H1 (cell line): ENCODE data around the gene BRD7. TPM values are rescaled to one million over a fixed set of nuclear protein-coding genes. Genes with fewer than 3 reads are reported as not detected.

Experiments
- CTCF ChIA-PET: fragments of 300-600 bp; sonication (Branson Sonifier 250); formaldehyde crosslinking; loops from one replicate; lab custom pipeline; 2021; ENCODE audit not compliant: partially characterized antibody; lab: Charles Lee
- POLR2A ChIA-PET: fragments of 300-600 bp; sonication (Branson Sonifier 250); formaldehyde crosslinking; loops from one replicate; lab custom pipeline; 2021; ENCODE audit warnings: inconsistent platforms; ENCODE audit not compliant: partially characterized antibody; lab: Charles Lee
- DNase-seq, 2 experiments: peaks; one replicate each; pipeline versions ENCODE4 v3.0.0 to v3.0.0-alpha.2; 2010 to 2022; ENCODE audit warnings: low spot score in 2 of 2, low read depth in 1 of 2, mixed read lengths in 1 of 2
- FAIRE-seq: peaks from 2 replicates; lab custom pipeline; 2011; peaks lifted over from hg19 to GRCh38; lab: Jason Lieb, UNC
- H2AFZ ChIP-seq: 2 replicates; pipeline ENCODE4 v1.8.1; 2012; ENCODE audit warnings: low read length, inconsistent platforms
- H2AK5ac ChIP-seq: 2 replicates; pipeline ENCODE4 v1.6.1; 2013; ENCODE audit warnings: low read depth, low read length
- H2BK120ac ChIP-seq: replicated peaks from 2 replicates; pipeline ENCODE3; 2013; ENCODE audit warnings: low read depth, low read length, inconsistent platforms
- H2BK12ac ChIP-seq: 2 replicates; pipeline ENCODE4 v1.6.1; 2013; ENCODE audit warnings: low read depth, low read length
- H2BK15ac ChIP-seq: 2 replicates; pipeline ENCODE4 v1.6.1; 2013; ENCODE audit warnings: low read length
- H2BK20ac ChIP-seq: 2 replicates; pipeline ENCODE4 v1.6.1; 2013; ENCODE audit warnings: low read length
- H2BK5ac ChIP-seq: 2 replicates; pipeline ENCODE4 v1.6.1; 2013; ENCODE audit warnings: low read depth, low read length
- H3K14ac ChIP-seq: 2 replicates; pipeline ENCODE4 v1.6.1; 2013; ENCODE audit warnings: inconsistent platforms; ENCODE audit not compliant: insufficient read length
- H3K18ac ChIP-seq: 2 replicates; pipeline ENCODE4 v1.6.1; 2013; ENCODE audit warnings: low read length; ENCODE audit errors: extremely low read depth
- H3K23ac ChIP-seq: 2 replicates; pipeline ENCODE4 v1.6.1; 2013; ENCODE audit warnings: inconsistent platforms; ENCODE audit not compliant: insufficient read length
- H3K23me2 ChIP-seq: 2 replicates; pipeline ENCODE4 v1.6.1; 2013; ENCODE audit warnings: low read depth, low read length
- H3K27ac ChIP-seq: 2 replicates; pipeline ENCODE4 v1.6.1; 2011; ENCODE audit warnings: low read depth, low read length, inconsistent platforms
- H3K27me3 ChIP-seq, 4 experiments: replicated peaks in 1 of 4; 1 replicate in 1 of 4; 2 replicates in 3 of 4; pipeline versions ENCODE4 v1.6.1 to v1.8.1; 2011 to 2013; ENCODE audit warnings: low read length in 3 of 4, mild to moderate bottlenecking in 3 of 4, inconsistent platforms in 2 of 4, mixed read lengths in 2 of 4, moderate library complexity in 1 of 4; ENCODE audit not compliant: control insufficient read depth in 3 of 4, insufficient read depth in 3 of 4; ENCODE audit errors: extremely low read depth in 1 of 4
- H3K36me3 ChIP-seq, 4 experiments: 2 replicates each; pipeline versions ENCODE4 v1.6.1 to v1.8.1; 2011 to 2013; ENCODE audit warnings: mild to moderate bottlenecking in 4 of 4, low read length in 3 of 4, moderate library complexity in 2 of 4, control low read depth in 1 of 4, inconsistent platforms in 1 of 4; ENCODE audit not compliant: insufficient read depth in 4 of 4, control insufficient read depth in 2 of 4
- H3K4ac ChIP-seq: replicated peaks from 2 replicates; pipeline ENCODE3; 2013; ENCODE audit warnings: low read length, low read depth, mixed read lengths, inconsistent platforms; ENCODE audit not compliant: insufficient read length
- H3K4me1 ChIP-seq, 4 experiments: replicated peaks in 1 of 4; 1 replicate in 1 of 4; 2 replicates in 3 of 4; pipeline versions ENCODE4 v1.6.1 to v1.8.1; 2011 to 2013; ENCODE audit warnings: low read length in 3 of 4, inconsistent platforms in 2 of 4, mixed read lengths in 1 of 4; ENCODE audit not compliant: insufficient read depth in 4 of 4, control insufficient read depth in 3 of 4
- H3K4me2 ChIP-seq, 2 experiments: 2 replicates each; pipeline versions ENCODE4 v1.6.1 to v1.8.1; 2011 to 2013; ENCODE audit warnings: low read depth in 2 of 2, low read length in 2 of 2, control low read depth in 1 of 2, inconsistent platforms in 1 of 2, mild to moderate bottlenecking in 1 of 2; ENCODE audit not compliant: insufficient read depth in 1 of 2
- H3K4me3 ChIP-seq, 4 experiments: fragments of 200-600, 300-600 bp in 1 of 4; sonication (generic), shearing (Covaris generic), sonication (Bioruptor Twin) in 1 of 4; 2 replicates each; pipeline versions ENCODE4 v1.5.1 to v1.8.1; 2011 to 2016; ENCODE audit warnings: low read length in 4 of 4, low read depth in 3 of 4, control low read depth in 2 of 4, inconsistent platforms in 2 of 4, mild to moderate bottlenecking in 2 of 4, mixed read lengths in 1 of 4, moderate library complexity in 1 of 4; ENCODE audit not compliant: insufficient read depth in 2 of 4; ENCODE audit errors: extremely low read depth in 1 of 4
- H3K56ac ChIP-seq: replicated peaks from 2 replicates; pipeline ENCODE3; 2013; ENCODE audit warnings: low read depth, mild to moderate bottlenecking, mixed read lengths, low read length, inconsistent platforms; ENCODE audit not compliant: insufficient read length
- H3K79me1 ChIP-seq: 2 replicates; pipeline ENCODE4 v1.6.1; 2013; ENCODE audit warnings: low read depth, low read length, control low read depth
- H3K79me2 ChIP-seq, 2 experiments: 2 replicates each; pipeline versions ENCODE4 v1.6.1 to v1.8.1; 2012 to 2013; ENCODE audit warnings: low read length in 2 of 2, mild to moderate bottlenecking in 2 of 2, inconsistent platforms in 1 of 2; ENCODE audit not compliant: insufficient read depth in 2 of 2, control insufficient read depth in 1 of 2
- H3K9ac ChIP-seq, 4 experiments: replicated peaks in 1 of 4; 1 replicate in 1 of 4; 2 replicates in 3 of 4; pipeline versions ENCODE4 v1.6.1 to v1.8.1; 2011 to 2013; ENCODE audit warnings: low read depth in 3 of 4, low read length in 3 of 4, control low read depth in 2 of 4, mild to moderate bottlenecking in 2 of 4, moderate library complexity in 2 of 4, inconsistent platforms in 1 of 4; ENCODE audit errors: extremely low read depth in 1 of 4
- H3K9me3 ChIP-seq, 2 experiments: 2 replicates each; pipeline versions ENCODE4 v1.6.1 to v1.8.1; 2012 to 2013; ENCODE audit warnings: mild to moderate bottlenecking in 2 of 2, moderate library complexity in 2 of 2, control low read depth in 1 of 2, inconsistent platforms in 1 of 2, low read depth in 1 of 2, low read length in 1 of 2, mixed read lengths in 1 of 2; ENCODE audit not compliant: insufficient read depth in 2 of 2
- H4K20me1 ChIP-seq, 2 experiments: replicated peaks in 1 of 2; 2 replicates each; pipeline versions ENCODE3 to v1.8.1; 2011 to 2013; ENCODE audit warnings: inconsistent platforms in 2 of 2, low read length in 2 of 2, mild to moderate bottlenecking in 1 of 2; ENCODE audit not compliant: insufficient read depth in 2 of 2, control insufficient read depth in 1 of 2
- H4K5ac ChIP-seq: 2 replicates; pipeline ENCODE4 v1.6.1; 2013; ENCODE audit warnings: low read length, low read depth, mixed read lengths, inconsistent platforms; ENCODE audit not compliant: insufficient read length
- H4K8ac ChIP-seq: 2 replicates; pipeline ENCODE4 v1.8.0; 2013; ENCODE audit warnings: mild to moderate bottlenecking, moderate library complexity, low read length, inconsistent platforms; ENCODE audit not compliant: insufficient read depth; ENCODE audit errors: extremely low read depth
- H4K91ac ChIP-seq: replicated peaks from 2 replicates; pipeline ENCODE3; 2013; ENCODE audit warnings: low read length, mixed read lengths, inconsistent platforms; ENCODE audit not compliant: insufficient read length
- CBX8 ChIP-seq: fragments of 300-800, 300-1000 bp; sonication (generic); IDR thresholded peaks from 2 replicates; pipeline ENCODE4 v1.7.1; 2016; ENCODE audit warnings: low read depth, low read length, borderline replicate concordance
- JUND ChIP-seq: IDR thresholded peaks from 2 replicates; pipeline ENCODE4 v1.6.1; 2011; ENCODE audit warnings: mild to moderate bottlenecking, improper control_type of control experiment, low read length
- WGBS, 2 experiments: shearing (Covaris generic) in 1 of 2; methylation state at CpG; one replicate each; pipeline versions ENCODE4 v1.1.6 to v1.1.7; 2013 to 2015; ENCODE audit warnings: low lambda C conversion rate in 2 of 2, mixed read lengths in 2 of 2, inconsistent platforms in 1 of 2, low coverage in 1 of 2, missing lambda C conversion rate in 1 of 2; ENCODE audit not compliant: insufficient replicate concordance in 2 of 2, insufficient coverage in 1 of 2, insufficient read length in 1 of 2; ENCODE audit errors: extremely low coverage in 1 of 2, missing lambda C conversion rate in 1 of 2; 5-methylcytosine and 5-hydroxymethylcytosine counted together
- polyA plus RNA-seq, 7 experiments: library from polyadenylated mRNA; depleted of rRNA in 3 of 7; stranded (reverse) in 5 of 7; unstranded in 2 of 7; fragments of >200 nt in 5 of 7; fragments of 200-250 nt in 2 of 7; gene quantifications; 1 replicate in 5 of 7; 2 replicates in 1 of 7; 4 replicates in 1 of 7; pipeline versions ENCODE4 v1.2.1 to v1.2.3, GENCODE V29; 2011 to 2013; ENCODE audit warnings: missing spikeins in 2 of 7, mixed read lengths in 2 of 7
- total RNA-seq: library from RNA; stranded (reverse); fragmentation: NEBNext Ultra II Directional; extraction: Animal tissue kit (Norgen Biotek cat#: 25700); gene quantifications from 2 replicates; pipeline ENCODE4 v1.2.1, GENCODE V29; 2021

Gene BRD7
- total and polyA plus RNA-seq, 2 of the 8 experiments (the other 6 are each of a cell fraction or from before 2014, with no cell fraction given): 42.5 to 120 TPM

- H4K5ac ChIP-seq: no peak overlapping the region
- peak overlapping the region; percentile 71; the same call in 1 of the 2 replicates for H4K8ac ChIP-seq
- H3K18ac ChIP-seq: no peak overlapping the region
- H2BK12ac ChIP-seq: no peak overlapping the region
- H3K4me3 ChIP-seq: no peak overlapping the region
- H3K79me2 ChIP-seq: no peaks in the 10 kb centered on the region
- H2AFZ ChIP-seq: no peak overlapping the region
- no peaks in the 10 kb centered on the region for H3K23me2 ChIP-seq
- H2BK120ac ChIP-seq: no peak overlapping the region
- no peaks in the 10 kb centered on the region for H4K20me1 ChIP-seq
- H2AK5ac ChIP-seq: no peak overlapping the region
- no peak overlapping the region for H3K9ac ChIP-seq
- TF ChIP-seq CBX8 (no peak), JUND (no peak)
- TF ChIP-seq, all 59 proteins: peak for 0
- no peak overlapping the region for H3K56ac ChIP-seq
- no peak overlapping the region for H3K14ac ChIP-seq
- H2BK15ac ChIP-seq: no peak overlapping the region
- no peak overlapping the region for H2BK20ac ChIP-seq
- no peaks in the 10 kb centered on the region for H3K36me3 ChIP-seq
- H3K4me1 ChIP-seq: no peaks in the 10 kb centered on the region; a peak in 1 of 7 replicates
- H2BK5ac ChIP-seq: 0 out of 2 replicates have a peak overlapping the region, but pooled peaks have one; percentile 9
- H3K4me2 ChIP-seq: no peak overlapping the region
- peak in 1 of 2 experiments; percentile 42 for DNase-seq
- CTCF ChIA-PET: interaction anchor here (0.5 to 1.6 kb wide), 4 partner anchors 13 to 366 kb away, joined by 3 read pairs; no protein-coding TSS in a partner anchor
- POLR2A ChIA-PET: interaction anchor here (1.5 kb wide), 1 partner anchor 14 kb away, joined by 4 read pairs; no protein-coding TSS in a partner anchor
- no peaks in the 10 kb centered on the region for H3K79me1 ChIP-seq
- WGBS, 2 experiments: 88% methylated on average over 26 of the region's 33 CpGs; no CpG with 5 or more reads in 1 of the 2 experiments
- no peaks in the 10 kb centered on the region; a peak in 1 of 4 replicates for H3K9me3 ChIP-seq
- FAIRE-seq: no peak
- no peak overlapping the region for H3K27ac ChIP-seq
- no peaks in the 10 kb centered on the region for H3K27me3 ChIP-seq
- no peak overlapping the region for H4K91ac ChIP-seq
- no peak overlapping the region for H3K4ac ChIP-seq
- H3K23ac ChIP-seq: no peak overlapping the region
Measured at GRCh38 chr16:50303605-50304466, 65.0 kb downstream of the BRD7 start.
